GM18517 (cell line): ENCODE results near the gene GRSF1.
"Not testable (repeated sequence)": the region's sequence is repeated elsewhere in the genome, so short reads cannot be mapped to it uniquely, and the experiment has no call there.

Experiments used
- ATAC-seq: cut with Tn5 transposase; IDR thresholded peaks from one replicate; pipeline ENCODE4 v1.9.1; 2021; ENCODE audit warnings: mild to moderate bottlenecking, moderate library complexity; ENCODE audit not compliant: unreplicated experiment

GRSF1 gene

GRCh38 chr4:70839589-70840093, at the start of gene GRSF1:
Gene GRSF1 (minus strand): TSS chr4:70839890. CDS start chr4:70839827, 63 bp downstream.
- peak; percentile 48 for ATAC-seq

GRCh38 chr4:70885174-70885573, 45.5 kb upstream of the GRSF1 start:
- ATAC-seq = no peak

- no peak for ATAC-seq
These were observed 41.0 kb upstream of the GRSF1 start for GRCh38 chr4:70880739-70881138.

- ATAC-seq = no peak
These were observed 37.9 kb upstream of the GRSF1 start for GRCh38 chr4:70877556-70877955.

- peak; percentile 74 for ATAC-seq
These were observed 34.8 kb upstream of the GRSF1 start for GRCh38 chr4:70874268-70875156.

GRCh38 chr4:70873216-70873615, 33.5 kb upstream of the GRSF1 start:
- ATAC-seq = no peak

GRCh38 chr4:70868778-70869177, 29.1 kb upstream of the GRSF1 start:
- no peak for ATAC-seq

GRCh38 chr4:70863099-70863790, 23.6 kb upstream of the GRSF1 start:
- no peak for ATAC-seq

- ATAC-seq = no peak
These were observed 19.4 kb upstream of the GRSF1 start for GRCh38 chr4:70859066-70859465.

GRCh38 chr4:70858454-70858853, 18.8 kb upstream of the GRSF1 start:
- ATAC-seq = no peak

- no peak for ATAC-seq
These were observed 15.8 kb upstream of the GRSF1 start for GRCh38 chr4:70855464-70855863.

GRCh38 chr4:70849291-70849690, 9.6 kb upstream of the GRSF1 start:
- no peak for ATAC-seq

GRCh38 chr4:70844180-70844579, 4.5 kb upstream of the GRSF1 start:
- peak; percentile 27 for ATAC-seq

GRCh38 chr4:70842761-70843435, 3.2 kb upstream of the GRSF1 start:
- peak; percentile 53 for ATAC-seq

- ATAC-seq = no peak
These were observed 2.3 kb upstream of the GRSF1 start for GRCh38 chr4:70841951-70842350.

- ATAC-seq = no peak
These were observed 1.5 kb upstream of the GRSF1 start for GRCh38 chr4:70841211-70841610.

- not testable (repeated sequence) for ATAC-seq
These were observed 941 bp upstream of the GRSF1 start for GRCh38 chr4:70840631-70841030.

GRCh38 chr4:70840137-70840536, 447 bp upstream of the GRSF1 start:
- ATAC-seq = not testable (repeated sequence)

- ATAC-seq = peak; percentile 36
These were observed 763 bp downstream of the GRSF1 start for GRCh38 chr4:70838666-70839588.

GRCh38 chr4:70838204-70838603, 1.5 kb downstream of the GRSF1 start:
- ATAC-seq = no peak
